GM18867 (cell line): ENCODE results near the gene TAF5L.
"Not testable (repeated sequence)": the region's sequence is repeated elsewhere in the genome, so short reads cannot be mapped to it uniquely, and the experiment has no call there.

Experiments
- ATAC-seq: cut with Tn5 transposase; IDR thresholded peaks from one replicate; pipeline ENCODE4 v1.9.1; 2021; ENCODE audit warnings: mild to moderate bottlenecking, moderate library complexity; ENCODE audit not compliant: unreplicated experiment

TAF5L gene

GRCh38 chr1:229570891-229571516 is 54.9 kb downstream of the TAF5L start:
- no peak for ATAC-seq

GRCh38 chr1:229570305-229570704 is 55.6 kb downstream of the TAF5L start:
- ATAC-seq, result no peak

- ATAC-seq, result no peak
Observed at GRCh38 chr1:229567109-229567868, 58.6 kb downstream of the TAF5L start.

- ATAC-seq, result no peak
Observed at GRCh38 chr1:229563701-229564100, 62.2 kb downstream of the TAF5L start.

GRCh38 chr1:229563241-229563640 is 62.7 kb downstream of the TAF5L start:
- no peak for ATAC-seq

- no peak for ATAC-seq
Observed at GRCh38 chr1:229562686-229563085, 63.2 kb downstream of the TAF5L start.

- no peak for ATAC-seq
Observed at GRCh38 chr1:229561141-229561540, 64.8 kb downstream of the TAF5L start.

- not testable (repeated sequence) for ATAC-seq
Observed at GRCh38 chr1:229560124-229560523, 65.8 kb downstream of the TAF5L start.

GRCh38 chr1:229559336-229559801 is 66.6 kb downstream of the TAF5L start:
- ATAC-seq, result not testable (repeated sequence)

GRCh38 chr1:229558460-229559335 is 67.2 kb downstream of the TAF5L start, which contains the start of gene ABCB10:
TSS of gene ABCB10 (minus strand) at chr1:229558707. CDS start at chr1:229558652, 55 bp downstream.
- ATAC-seq, result peak; percentile 78

- ATAC-seq, result peak; percentile 33
Observed at GRCh38 chr1:229557913-229558414, 68.0 kb downstream of the TAF5L start.

GRCh38 chr1:229557200-229557850 is 68.6 kb downstream of the TAF5L start:
- peak; percentile 20 for ATAC-seq

GRCh38 chr1:229554886-229555621 is 70.9 kb downstream of the TAF5L start:
- ATAC-seq, result no peak

- no peak for ATAC-seq
Observed at GRCh38 chr1:229553621-229554130, 72.2 kb downstream of the TAF5L start.

GRCh38 chr1:229552732-229553131 is 73.2 kb downstream of the TAF5L start:
- no peak for ATAC-seq

GRCh38 chr1:229550812-229551567 is 74.9 kb downstream of the TAF5L start:
- ATAC-seq, result no peak

- no peak for ATAC-seq
Observed at GRCh38 chr1:229547542-229547941, 78.4 kb downstream of the TAF5L start.

GRCh38 chr1:229544587-229544986 is 81.3 kb downstream of the TAF5L start:
- no peak for ATAC-seq
